CMK (cell line): Measurements from ENCODE around the gene SPEF1.

Source experiments
- DNase-seq: peaks from one replicate; pipeline ENCODE4 v3.0.0-alpha.2; 2010; ENCODE audit warnings: low read depth

SPEF1 gene

DNA sequence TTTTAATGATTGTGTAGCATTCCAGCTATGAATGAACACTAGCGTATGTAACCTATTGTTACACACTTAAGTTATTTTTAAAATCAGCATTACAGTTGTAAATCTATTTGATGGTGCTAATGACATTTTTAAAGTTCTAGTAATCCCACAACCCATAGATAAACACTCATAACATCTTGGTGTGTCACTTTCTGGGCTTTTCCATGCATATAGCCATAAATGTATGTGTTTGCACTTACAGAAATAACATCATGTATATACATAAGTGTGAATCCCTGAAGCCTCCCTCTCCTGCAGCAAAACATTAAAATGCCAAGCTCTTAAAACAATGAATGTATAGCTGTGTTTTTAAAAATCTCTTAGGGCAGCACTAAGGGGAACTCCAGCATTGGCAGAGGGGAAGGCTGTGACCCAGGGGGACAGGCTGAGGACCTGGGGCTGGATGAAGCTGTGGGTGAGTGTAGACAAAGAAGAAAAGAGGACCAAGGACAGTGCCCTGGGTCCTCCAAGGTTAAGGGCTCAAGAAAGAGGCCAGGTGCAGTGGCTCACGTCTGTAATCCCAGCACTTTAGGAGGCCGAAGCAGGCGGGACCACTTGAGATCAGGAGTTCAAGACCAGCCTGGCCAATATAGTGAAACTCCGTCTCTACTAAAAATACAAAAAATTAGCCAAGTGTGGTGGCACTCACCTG lies 6.2 kb upstream of the SPEF1 start:
- no peak for DNase-seq

DNA sequence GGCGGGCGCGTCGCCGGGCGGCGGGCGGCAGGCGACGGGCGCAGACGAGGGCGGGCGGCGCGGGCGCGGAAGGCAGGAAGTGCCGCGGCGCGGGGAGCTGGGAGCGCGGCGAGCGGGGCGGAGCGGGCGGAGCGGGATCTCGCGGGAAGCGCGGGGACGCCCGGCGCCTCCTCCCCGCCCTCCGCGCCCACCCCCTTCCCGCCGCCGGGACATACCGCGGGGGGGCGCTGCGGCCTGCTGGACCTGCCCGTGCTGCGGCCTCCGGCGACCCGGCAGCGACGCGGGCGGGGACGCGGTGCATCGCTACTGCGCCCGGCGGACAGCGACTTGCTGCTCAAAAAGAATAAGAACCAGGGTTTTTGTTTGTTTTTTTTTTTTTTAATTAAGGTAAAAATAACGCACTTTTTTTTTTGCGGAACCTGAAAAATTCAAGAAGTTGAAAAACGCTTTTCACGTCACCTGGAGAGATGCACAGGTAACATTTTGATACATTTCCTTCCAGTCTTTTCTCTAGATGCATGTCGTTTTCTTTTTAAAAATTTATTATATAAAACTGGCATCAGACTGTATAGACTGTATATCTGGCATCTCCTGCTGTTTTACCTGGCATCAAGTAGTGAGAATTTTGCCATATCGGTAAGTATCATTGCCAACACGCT lies 5.5 kb upstream of the SPEF1 start, which contains the start of gene CENPB:
Gene CENPB (minus strand): TSS at position 76 of the 659 bp plus-strand sequence. CDS start 257 bp downstream, outside the sequence.
- peak; percentile 90 for DNase-seq

DNA sequence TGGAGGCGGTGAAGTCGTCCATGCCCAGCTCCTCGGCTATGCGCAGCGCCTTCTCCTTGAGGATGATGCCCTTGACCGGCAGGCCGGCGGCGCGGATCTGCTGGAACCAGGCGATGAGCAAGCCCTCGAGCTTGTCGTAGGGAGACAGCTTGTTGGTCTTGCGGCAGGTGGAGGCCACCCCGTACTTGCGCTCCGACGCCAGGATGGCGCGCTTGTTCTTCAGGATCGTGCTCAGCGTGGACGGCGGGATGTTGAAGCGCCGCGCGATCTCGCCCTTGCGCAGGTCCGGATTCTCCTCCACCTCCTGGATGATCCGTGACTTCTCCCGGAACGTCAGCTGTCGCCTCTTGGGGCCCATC lies 4.9 kb upstream of the SPEF1 start:
- DNase-seq: no peak

GRCh38 chr20:3785240-3786125 lies 4.2 kb upstream of the SPEF1 start:
- no peak for DNase-seq

DNA sequence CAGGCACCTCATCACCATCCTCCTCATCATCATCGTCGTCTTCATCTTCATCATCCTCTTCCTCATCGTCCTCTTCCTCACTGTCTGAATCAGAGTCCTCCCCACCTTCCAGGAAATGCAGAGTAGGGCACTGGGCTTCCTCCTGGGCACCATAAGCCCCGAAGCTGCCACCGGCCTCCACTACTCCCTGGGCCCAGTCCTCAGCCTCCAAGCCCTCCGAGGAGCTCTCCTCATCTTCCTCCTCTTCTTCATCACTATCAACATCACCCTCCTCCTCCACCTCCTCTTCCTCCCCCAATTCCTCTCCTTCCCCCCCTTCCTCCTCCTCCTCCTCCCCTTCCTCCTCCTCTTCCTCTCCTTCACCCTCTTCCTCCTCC lies 3.6 kb upstream of the SPEF1 start:
- no peak for DNase-seq

- DNase-seq: no peak
Observed at GRCh38 chr20:3784216-3784853, 3.1 kb upstream of the SPEF1 start.

GRCh38 chr20:3783511-3784195 lies 2.4 kb upstream of the SPEF1 start:
- DNase-seq: no peak

DNA sequence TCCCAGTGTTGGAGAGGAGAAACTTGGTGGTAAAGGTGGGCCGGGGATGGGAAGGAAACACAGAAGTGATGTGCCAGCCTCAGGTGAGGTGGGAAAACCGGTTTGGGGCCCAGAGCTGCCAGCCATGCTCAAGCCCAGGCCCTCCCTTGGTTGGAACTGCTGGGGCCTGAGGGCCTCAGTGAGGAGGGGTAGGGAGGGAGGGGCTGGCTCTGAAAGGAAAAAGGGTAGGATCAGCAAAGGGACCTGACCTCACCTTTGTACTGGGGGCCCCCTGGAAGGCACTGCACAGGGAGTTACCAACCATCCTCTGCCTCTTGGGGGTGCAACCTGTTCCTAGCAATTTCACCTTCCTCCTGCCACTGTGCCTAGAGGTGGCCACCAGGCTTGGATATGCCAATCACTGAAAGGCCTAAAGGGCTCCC lies 1.8 kb upstream of the SPEF1 start:
- no peak for DNase-seq

- no peak for DNase-seq
Observed at GRCh38 chr20:3782597-3782996, 1.3 kb upstream of the SPEF1 start.

DNA sequence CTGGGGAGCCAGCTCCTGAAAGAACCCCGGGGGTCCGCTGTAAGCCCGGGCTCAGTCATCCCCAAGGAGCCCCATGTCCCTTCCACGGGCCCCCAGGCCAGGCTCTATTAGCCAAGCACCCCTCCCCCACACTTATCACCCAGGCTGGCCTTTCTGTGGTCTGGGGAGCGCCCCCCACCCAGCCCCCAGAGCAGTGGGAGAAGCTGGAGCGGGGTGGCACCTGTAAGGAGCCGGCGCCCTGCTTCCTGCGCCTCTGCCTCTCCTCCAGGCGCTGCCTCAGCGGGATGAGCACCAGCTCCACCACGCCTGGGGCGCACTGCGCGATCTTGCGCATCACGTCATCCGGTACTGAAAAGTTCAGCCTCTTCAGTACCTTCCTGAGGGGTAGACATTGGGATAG lies 2.3 kb downstream of the SPEF1 start:
- DNase-seq: no peak

DNA sequence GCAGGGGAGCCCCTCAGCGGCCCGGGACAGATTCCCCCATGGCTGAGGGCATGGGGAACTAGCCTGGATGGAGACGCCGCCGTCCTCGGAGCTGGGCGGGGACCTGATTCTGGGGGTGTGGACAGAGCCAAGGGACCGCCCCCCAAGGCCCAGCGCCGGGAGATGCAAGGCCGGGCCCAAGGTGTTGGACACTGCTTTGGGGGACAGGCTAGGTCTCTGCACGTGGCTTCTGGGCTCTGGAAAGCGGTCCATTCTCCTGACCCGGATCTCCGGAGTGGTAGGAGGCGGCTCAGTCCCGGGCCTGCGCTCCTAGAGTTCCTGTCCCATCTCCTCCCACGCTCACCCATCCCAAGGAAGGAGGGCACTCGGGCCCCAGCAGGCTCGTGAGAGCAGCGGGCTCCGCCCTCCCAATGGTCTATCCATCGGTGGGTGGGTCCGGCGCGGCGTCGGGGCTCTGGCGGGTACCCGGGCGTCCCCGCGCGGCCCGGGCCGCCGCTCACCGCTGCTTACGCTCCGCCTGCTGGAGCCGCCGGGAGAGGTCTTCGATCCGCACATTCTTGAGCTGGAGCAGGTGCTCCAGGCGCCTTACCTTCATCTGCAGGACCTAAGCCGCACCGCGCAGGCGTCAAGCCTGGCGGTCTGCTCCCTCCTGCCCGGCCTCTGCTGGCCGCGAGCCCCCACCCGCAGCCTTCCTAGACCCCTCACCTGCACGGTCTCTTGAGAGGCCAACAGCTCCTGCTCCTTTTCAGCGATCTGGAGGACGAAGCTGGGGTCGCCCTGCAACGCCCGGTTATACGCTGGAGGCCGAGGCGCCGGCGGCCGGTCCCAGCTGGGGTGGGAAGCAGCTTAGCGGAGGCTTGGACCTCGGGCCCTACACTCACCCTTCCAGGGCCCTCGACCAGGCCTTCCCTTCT lies 3.3 kb downstream of the SPEF1 start:
- DNase-seq: no peak

- DNase-seq: no peak
Observed at GRCh38 chr20:3777381-3777715, 3.9 kb downstream of the SPEF1 start.

GRCh38 chr20:3775457-3776108 lies 5.7 kb downstream of the SPEF1 start:
- no peak for DNase-seq

GRCh38 chr20:3771552-3772058 lies 9.6 kb downstream of the SPEF1 start:
- no peak for DNase-seq

DNA sequence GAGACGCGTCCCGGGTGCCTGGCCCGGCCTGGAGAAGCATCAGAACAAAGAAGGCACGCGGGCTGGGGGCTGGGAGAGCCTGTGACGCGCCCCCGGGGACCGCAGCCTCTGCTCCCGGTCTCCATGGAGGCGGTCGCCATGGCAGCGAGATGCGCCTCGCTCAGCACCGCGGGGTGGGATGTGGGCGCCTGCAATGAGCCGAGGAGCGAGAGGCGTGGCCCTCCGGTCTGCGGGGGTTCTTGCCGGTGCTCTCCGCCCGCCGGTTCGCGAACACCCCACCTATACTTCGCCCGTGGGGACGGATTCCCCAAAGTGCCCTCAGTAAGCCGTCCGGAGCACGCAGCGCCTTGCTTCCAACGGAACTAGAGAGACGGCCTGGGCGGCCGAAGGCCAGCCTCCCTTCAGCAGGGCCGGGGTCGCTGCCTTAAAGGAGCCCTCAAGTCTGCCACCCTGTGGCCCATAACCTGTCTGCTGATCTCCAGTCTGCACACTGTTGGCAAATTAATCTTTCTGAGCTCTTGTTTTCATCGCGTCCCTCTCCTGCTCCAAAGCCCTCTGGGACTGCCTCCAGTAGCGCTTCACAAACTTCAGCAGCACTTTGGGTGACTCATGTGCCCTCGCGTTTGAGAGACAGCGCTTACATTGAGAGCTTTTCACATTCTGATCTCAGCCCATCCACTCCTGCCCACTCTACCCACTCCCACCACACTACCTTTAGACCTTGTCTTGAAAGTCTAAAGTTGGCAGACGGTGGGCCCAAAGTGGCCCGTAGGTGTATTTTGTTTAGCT lies 12.7 kb downstream of the SPEF1 start:
- DNase-seq: peak; percentile 75

GRCh38 chr20:3767427-3768341 lies 13.6 kb downstream of the SPEF1 start, which contains the start of gene ADISSP:
Gene ADISSP, minus strand, starts transcription at chr20:3767753. Its CDS starts 7,653 bp downstream, at chr20:3760100.
- DNase-seq: peak; percentile 100

- DNase-seq: no peak
Observed at GRCh38 chr20:3767110-3767426, 14.2 kb downstream of the SPEF1 start.

GRCh38 chr20:3766422-3767109 lies 14.7 kb downstream of the SPEF1 start:
- DNase-seq: no peak
